ENCODE data around the gene PHLDA2. TPM values are rescaled to one million over a fixed set of nuclear protein-coding genes. Genes with fewer than 3 reads are reported as not detected.

Gene PHLDA2
- total and polyA plus RNA-seq, 2 experiments from 2014 or later, result 3.8 to 16.5 TPM

DNA sequence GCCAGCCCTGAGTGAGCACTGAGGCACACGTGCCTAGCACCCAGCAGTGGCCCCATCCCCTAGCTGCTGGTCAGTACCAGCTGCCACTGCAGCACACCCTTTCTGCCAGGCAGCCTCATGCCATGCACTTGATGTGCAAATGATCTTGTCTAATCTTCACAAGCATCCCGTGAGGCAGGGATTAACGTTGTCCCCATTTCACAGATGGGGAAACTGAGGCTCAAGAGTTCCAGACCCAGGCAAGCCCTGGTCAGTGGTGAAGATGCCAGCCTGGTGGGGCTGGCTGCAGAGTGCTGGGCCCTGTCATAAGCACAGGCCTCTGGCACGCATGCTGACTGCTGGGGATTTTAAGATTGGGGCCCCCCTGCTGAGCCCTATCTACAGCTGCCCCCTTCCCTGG lies 35.3 kb downstream of the PHLDA2 start:
- peaks cover 51% of the 10 kb centered on the region for H3K27me3 Mint-ChIP-seq (ENCODE audit: insufficient read depth, low read depth, poor library complexity)

More for the DNA sequence above, 35.3 kb downstream of the PHLDA2 start:
- Mint-ChIP-seq H3K4me1 (peaks cover 3% of the 10 kb centered on the region), H3K9me3 (peaks cover 32% of the 10 kb centered on the region), H3K4me3 (no peak overlapping the region), H3K27ac (no peak overlapping the region), H3K36me3 (ENCODE audit: low read depth) (peaks cover 12% of the 10 kb centered on the region)
- no peak overlapping the region for H3K4me2 ChIP-seq
- peaks cover 14% of the 10 kb centered on the region; the same call in 1 of the 2 replicates for H3F3A ChIP-seq (replicated peaks; ENCODE audit: low read depth)
- no peak overlapping the region for H2AFZ ChIP-seq
- TF ChIP-seq NANOG (IDR thresholded peaks at IDR 0.05; ENCODE audit: borderline replicate concordance) (no peak), STAT1 (IDR thresholded peaks at IDR 0.05; ENCODE audit: unreplicated experiment) (no peak), ZNF331 (CRISPR knock-in tag; IDR thresholded peaks at IDR 0.05; ENCODE audit: low read depth) (no peak), POLR2AphosphoS5 (IDR thresholded peaks at IDR 0.05; ENCODE audit: low read depth) (no peak), CREB1 (CRISPR knock-in tag; IDR thresholded peaks at IDR 0.05; ENCODE audit: low read depth) (no peak), EZH2phosphoT487 (IDR thresholded peaks at IDR 0.05; ENCODE audit: unreplicated experiment) (no peak)
- TF ChIP-seq, protein P1, sequence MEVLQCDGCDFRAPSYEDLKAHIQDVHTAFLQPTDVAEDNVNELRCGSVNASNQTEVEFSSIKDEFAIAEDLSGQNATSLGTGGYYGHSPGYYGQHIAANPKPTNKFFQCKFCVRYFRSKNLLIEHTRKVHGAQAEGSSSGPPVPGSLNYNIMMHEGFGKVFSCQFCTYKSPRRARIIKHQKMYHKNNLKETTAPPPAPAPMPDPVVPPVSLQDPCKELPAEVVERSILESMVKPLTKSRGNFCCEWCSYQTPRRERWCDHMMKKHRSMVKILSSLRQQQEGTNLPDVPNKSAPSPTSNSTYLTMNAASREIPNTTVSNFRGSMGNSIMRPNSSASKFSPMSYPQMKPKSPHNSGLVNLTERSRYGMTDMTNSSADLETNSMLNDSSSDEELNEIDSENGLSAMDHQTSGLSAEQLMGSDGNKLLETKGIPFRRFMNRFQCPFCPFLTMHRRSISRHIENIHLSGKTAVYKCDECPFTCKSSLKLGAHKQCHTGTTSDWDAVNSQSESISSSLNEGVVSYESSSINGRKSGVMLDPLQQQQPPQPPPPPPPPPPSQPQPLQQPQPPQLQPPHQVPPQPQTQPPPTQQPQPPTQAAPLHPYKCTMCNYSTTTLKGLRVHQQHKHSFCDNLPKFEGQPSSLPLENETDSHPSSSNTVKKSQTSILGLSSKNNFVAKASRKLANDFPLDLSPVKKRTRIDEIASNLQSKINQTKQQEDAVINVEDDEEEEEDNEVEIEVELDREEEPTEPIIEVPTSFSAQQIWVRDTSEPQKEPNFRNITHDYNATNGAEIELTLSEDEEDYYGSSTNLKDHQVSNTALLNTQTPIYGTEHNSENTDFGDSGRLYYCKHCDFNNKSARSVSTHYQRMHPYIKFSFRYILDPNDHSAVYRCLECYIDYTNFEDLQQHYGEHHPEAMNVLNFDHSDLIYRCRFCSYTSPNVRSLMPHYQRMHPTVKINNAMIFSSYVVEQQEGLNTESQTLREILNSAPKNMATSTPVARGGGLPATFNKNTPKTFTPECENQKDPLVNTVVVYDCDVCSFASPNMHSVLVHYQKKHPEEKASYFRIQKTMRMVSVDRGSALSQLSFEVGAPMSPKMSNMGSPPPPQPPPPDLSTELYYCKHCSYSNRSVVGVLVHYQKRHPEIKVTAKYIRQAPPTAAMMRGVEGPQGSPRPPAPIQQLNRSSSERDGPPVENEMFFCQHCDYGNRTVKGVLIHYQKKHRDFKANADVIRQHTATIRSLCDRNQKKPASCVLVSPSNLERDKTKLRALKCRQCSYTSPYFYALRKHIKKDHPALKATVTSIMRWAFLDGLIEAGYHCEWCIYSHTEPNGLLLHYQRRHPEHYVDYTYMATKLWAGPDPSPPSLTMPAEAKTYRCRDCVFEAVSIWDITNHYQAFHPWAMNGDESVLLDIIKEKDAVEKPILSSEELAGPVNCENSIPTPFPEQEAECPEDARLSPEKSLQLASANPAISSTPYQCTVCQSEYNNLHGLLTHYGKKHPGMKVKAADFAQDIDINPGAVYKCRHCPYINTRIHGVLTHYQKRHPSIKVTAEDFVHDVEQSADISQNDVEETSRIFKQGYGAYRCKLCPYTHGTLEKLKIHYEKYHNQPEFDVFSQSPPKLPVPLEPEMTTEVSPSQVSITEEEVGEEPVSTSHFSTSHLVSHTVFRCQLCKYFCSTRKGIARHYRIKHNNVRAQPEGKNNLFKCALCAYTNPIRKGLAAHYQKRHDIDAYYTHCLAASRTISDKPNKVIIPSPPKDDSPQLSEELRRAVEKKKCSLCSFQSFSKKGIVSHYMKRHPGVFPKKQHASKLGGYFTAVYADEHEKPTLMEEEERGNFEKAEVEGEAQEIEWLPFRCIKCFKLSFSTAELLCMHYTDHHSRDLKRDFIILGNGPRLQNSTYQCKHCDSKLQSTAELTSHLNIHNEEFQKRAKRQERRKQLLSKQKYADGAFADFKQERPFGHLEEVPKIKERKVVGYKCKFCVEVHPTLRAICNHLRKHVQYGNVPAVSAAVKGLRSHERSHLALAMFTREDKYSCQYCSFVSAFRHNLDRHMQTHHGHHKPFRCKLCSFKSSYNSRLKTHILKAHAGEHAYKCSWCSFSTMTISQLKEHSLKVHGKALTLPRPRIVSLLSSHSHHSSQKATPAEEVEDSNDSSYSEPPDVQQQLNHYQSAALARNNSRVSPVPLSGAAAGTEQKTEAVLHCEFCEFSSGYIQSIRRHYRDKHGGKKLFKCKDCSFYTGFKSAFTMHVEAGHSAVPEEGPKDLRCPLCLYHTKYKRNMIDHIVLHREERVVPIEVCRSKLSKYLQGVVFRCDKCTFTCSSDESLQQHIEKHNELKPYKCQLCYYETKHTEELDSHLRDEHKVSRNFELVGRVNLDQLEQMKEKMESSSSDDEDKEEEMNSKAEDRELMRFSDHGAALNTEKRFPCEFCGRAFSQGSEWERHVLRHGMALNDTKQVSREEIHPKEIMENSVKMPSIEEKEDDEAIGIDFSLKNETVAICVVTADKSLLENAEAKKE (CRISPR knock-in tag; IDR thresholded peaks at IDR 0.05), result no peak
- TF ChIP-seq, protein P2, sequence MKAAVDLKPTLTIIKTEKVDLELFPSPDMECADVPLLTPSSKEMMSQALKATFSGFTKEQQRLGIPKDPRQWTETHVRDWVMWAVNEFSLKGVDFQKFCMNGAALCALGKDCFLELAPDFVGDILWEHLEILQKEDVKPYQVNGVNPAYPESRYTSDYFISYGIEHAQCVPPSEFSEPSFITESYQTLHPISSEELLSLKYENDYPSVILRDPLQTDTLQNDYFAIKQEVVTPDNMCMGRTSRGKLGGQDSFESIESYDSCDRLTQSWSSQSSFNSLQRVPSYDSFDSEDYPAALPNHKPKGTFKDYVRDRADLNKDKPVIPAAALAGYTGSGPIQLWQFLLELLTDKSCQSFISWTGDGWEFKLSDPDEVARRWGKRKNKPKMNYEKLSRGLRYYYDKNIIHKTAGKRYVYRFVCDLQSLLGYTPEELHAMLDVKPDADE (IDR thresholded peaks at IDR 0.05), result no peak
- TF ChIP-seq, protein P3, sequence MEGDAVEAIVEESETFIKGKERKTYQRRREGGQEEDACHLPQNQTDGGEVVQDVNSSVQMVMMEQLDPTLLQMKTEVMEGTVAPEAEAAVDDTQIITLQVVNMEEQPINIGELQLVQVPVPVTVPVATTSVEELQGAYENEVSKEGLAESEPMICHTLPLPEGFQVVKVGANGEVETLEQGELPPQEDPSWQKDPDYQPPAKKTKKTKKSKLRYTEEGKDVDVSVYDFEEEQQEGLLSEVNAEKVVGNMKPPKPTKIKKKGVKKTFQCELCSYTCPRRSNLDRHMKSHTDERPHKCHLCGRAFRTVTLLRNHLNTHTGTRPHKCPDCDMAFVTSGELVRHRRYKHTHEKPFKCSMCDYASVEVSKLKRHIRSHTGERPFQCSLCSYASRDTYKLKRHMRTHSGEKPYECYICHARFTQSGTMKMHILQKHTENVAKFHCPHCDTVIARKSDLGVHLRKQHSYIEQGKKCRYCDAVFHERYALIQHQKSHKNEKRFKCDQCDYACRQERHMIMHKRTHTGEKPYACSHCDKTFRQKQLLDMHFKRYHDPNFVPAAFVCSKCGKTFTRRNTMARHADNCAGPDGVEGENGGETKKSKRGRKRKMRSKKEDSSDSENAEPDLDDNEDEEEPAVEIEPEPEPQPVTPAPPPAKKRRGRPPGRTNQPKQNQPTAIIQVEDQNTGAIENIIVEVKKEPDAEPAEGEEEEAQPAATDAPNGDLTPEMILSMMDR (conservative IDR thresholded peaks at IDR 0.05; ENCODE audit: low read depth in 2 of 2), result no peak
- TF ChIP-seq, protein P4, sequence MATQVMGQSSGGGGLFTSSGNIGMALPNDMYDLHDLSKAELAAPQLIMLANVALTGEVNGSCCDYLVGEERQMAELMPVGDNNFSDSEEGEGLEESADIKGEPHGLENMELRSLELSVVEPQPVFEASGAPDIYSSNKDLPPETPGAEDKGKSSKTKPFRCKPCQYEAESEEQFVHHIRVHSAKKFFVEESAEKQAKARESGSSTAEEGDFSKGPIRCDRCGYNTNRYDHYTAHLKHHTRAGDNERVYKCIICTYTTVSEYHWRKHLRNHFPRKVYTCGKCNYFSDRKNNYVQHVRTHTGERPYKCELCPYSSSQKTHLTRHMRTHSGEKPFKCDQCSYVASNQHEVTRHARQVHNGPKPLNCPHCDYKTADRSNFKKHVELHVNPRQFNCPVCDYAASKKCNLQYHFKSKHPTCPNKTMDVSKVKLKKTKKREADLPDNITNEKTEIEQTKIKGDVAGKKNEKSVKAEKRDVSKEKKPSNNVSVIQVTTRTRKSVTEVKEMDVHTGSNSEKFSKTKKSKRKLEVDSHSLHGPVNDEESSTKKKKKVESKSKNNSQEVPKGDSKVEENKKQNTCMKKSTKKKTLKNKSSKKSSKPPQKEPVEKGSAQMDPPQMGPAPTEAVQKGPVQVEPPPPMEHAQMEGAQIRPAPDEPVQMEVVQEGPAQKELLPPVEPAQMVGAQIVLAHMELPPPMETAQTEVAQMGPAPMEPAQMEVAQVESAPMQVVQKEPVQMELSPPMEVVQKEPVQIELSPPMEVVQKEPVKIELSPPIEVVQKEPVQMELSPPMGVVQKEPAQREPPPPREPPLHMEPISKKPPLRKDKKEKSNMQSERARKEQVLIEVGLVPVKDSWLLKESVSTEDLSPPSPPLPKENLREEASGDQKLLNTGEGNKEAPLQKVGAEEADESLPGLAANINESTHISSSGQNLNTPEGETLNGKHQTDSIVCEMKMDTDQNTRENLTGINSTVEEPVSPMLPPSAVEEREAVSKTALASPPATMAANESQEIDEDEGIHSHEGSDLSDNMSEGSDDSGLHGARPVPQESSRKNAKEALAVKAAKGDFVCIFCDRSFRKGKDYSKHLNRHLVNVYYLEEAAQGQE (IDR thresholded peaks at IDR 0.05; ENCODE audit: unreplicated experiment), result no peak
- H3K4me1 ChIP-seq (ENCODE audit: insufficient read depth), result peaks cover 15% of the 10 kb centered on the region
- DNase-seq (ENCODE audit: low spot score), result no peak
- H4K20me1 ChIP-seq (replicated peaks; ENCODE audit: insufficient read depth), result no peaks in the 10 kb centered on the region
- no peak overlapping the region for H3K27ac ChIP-seq (ENCODE audit: low read depth)
- H3K9me2 ChIP-seq (ENCODE audit: insufficient read depth), result no peaks in the 10 kb centered on the region
- H3K79me2 ChIP-seq (replicated peaks; ENCODE audit: insufficient read depth), result no peaks in the 10 kb centered on the region
- H3K36me3 ChIP-seq (ENCODE audit: insufficient read depth), result no peaks in the 10 kb centered on the region
- no peak for ATAC-seq
- H3K4me3 ChIP-seq, result no peak overlapping the region
- H3K27me3 ChIP-seq (ENCODE audit: insufficient read depth), result peaks cover 3% of the 10 kb centered on the region
